Suprapubic skin (tissue), 4 donors: ENCODE data around the gene GJC2. TPM values are rescaled to one million over a fixed set of nuclear protein-coding genes. Genes with fewer than 3 reads are reported as not detected.

Experiments used
- DNase-seq, 2 donors: peaks; one replicate each; pipeline ENCODE4 v3.0.0-alpha.2; 2019; ENCODE audit warnings: low spot score in 2 of 2
- H3K27ac ChIP-seq: fragments of 200-600 bp; sonication (generic); one replicate; pipeline ENCODE4 v1.5.1; 2019
- H3K27me3 ChIP-seq: fragments of 200-600 bp; sonication (generic); one replicate; pipeline ENCODE4 v1.5.1; 2019
- H3K36me3 ChIP-seq: fragments of 200-600 bp; sonication (generic); one replicate; pipeline ENCODE4 v1.5.1; 2019
- H3K4me1 ChIP-seq: fragments of 200-600 bp; sonication (generic); one replicate; pipeline ENCODE4 v1.5.1; 2019
- H3K4me3 ChIP-seq: fragments of 200-600 bp; sonication (generic); one replicate; pipeline ENCODE4 v1.5.1; 2019; ENCODE audit warnings: mild to moderate bottlenecking
- H3K9me3 ChIP-seq: fragments of 200-600 bp; sonication (generic); one replicate; pipeline ENCODE4 v1.5.1; 2019
- CTCF ChIP-seq, 2 donors: fragments of 200-600 bp in 1 of 2; fragments of 450-650 bp in 1 of 2; sonication (generic) in 1 of 2; IDR thresholded peaks; one replicate each; pipeline ENCODE4 v1.5.1; 2016 to 2019; ENCODE audit warnings: antibody characterized with exemption in 2 of 2, mild to moderate bottlenecking in 1 of 2, moderate library complexity in 1 of 2
- EP300 ChIP-seq: sonication (generic); formaldehyde crosslinking; IDR thresholded peaks from one replicate; pipeline ENCODE4 v1.6.1; 2017; ENCODE audit warnings: antibody characterized with exemption
- POLR2A ChIP-seq, 2 donors: fragments of 450-650 bp; IDR thresholded peaks; one replicate each; pipeline ENCODE4 v1.6.1; 2017; ENCODE audit warnings: antibody characterized with exemption in 2 of 2, mild to moderate bottlenecking in 2 of 2, moderate library complexity in 2 of 2
- POLR2AphosphoS5 ChIP-seq, 3 donors: sonication (generic); formaldehyde crosslinking; IDR thresholded peaks; one replicate each; pipeline ENCODE4 v1.6.1; 2017; ENCODE audit warnings: antibody characterized with exemption in 3 of 3
- WGBS: methylation state at CpG from one replicate; pipeline ENCODE4 v1.1.5; 2018; 5-methylcytosine and 5-hydroxymethylcytosine counted together
- total RNA-seq, 4 donors: library from RNA; depleted of rRNA; stranded (reverse); fragments of >200 nt; gene quantifications; one replicate each; pipeline ENCODE4 v1.1.0, GENCODE V29; 2016

The GJC2 gene
- total RNA-seq, 4 donors from 2014 or later, result 2.5 to 3.6 (median 3.0) TPM

- H3K9me3 ChIP-seq, result no peaks in the 10 kb centered on the region
- peaks cover 51% of the 10 kb centered on the region for H3K4me1 ChIP-seq
- peak overlapping the region; percentile 100 for H3K27ac ChIP-seq
- no peaks in the 10 kb centered on the region for H3K27me3 ChIP-seq
- peak in 1 of 2 donors; percentile 91 for DNase-seq
- TF ChIP-seq POLR2AphosphoS5 (IDR thresholded peaks at IDR 0.05) (no peak), CTCF (IDR thresholded peaks at IDR 0.05) (peak in 1 of 2 donors; percentile 22), POLR2A (IDR thresholded peaks at IDR 0.05) (peak in 1 of 2 donors; percentile 16), EP300 (no peak)
- H3K36me3 ChIP-seq, result no peaks in the 10 kb centered on the region
- WGBS, result 27% methylated on average over 19 of the region's 26 CpGs
- H3K4me3 ChIP-seq, result peak overlapping the region; percentile 82
Measured at GRCh38 chr1:228166170-228166936, 16.6 kb downstream of the GJC2 start.

- H3K9me3 ChIP-seq, result no peaks in the 10 kb centered on the region
- no peak overlapping the region for H3K27ac ChIP-seq
- H3K27me3 ChIP-seq, result no peaks in the 10 kb centered on the region
- WGBS, result 85% methylated on average over 12 of the region's 12 CpGs
- peaks cover 29% of the 10 kb centered on the region for H3K4me1 ChIP-seq
- DNase-seq, result no peak
- TF ChIP-seq POLR2AphosphoS5 (IDR thresholded peaks at IDR 0.05) (no peak), POLR2A (IDR thresholded peaks at IDR 0.05) (no peak), CTCF (IDR thresholded peaks at IDR 0.05) (no peak), EP300 (no peak)
- H3K4me3 ChIP-seq, result no peak overlapping the region
- H3K36me3 ChIP-seq, result no peaks in the 10 kb centered on the region
Measured at GRCh38 chr1:228168563-228169270, 19.0 kb downstream of the GJC2 start.

DNA sequence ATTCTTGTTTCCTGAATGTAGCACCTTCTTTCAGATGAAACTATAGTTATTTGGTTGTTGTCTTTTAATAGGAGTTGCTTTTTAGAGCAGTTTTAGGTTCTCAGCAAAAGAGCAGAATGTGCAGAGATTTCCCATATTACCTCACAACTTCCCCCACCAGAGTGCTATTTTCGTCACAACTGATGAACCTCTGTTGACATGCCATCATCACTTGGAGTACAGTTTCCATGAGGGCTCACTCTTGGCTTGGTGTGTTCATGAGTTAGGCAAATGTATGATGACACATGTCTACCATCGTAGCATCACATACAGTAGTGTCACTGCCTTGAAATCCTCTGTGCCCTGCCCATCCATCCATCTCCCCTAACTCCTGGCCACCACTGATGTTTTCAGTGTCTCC, 19.6 kb downstream of the GJC2 start:
- DNase-seq, result no peak
- H3K36me3 ChIP-seq, result no peaks in the 10 kb centered on the region
- H3K4me1 ChIP-seq, result peaks cover 26% of the 10 kb centered on the region
- H3K27ac ChIP-seq, result no peak overlapping the region
- no peak overlapping the region for H3K4me3 ChIP-seq
- no peaks in the 10 kb centered on the region for H3K27me3 ChIP-seq
- TF ChIP-seq POLR2A (IDR thresholded peaks at IDR 0.05) (no peak), POLR2AphosphoS5 (IDR thresholded peaks at IDR 0.05) (no peak), CTCF (IDR thresholded peaks at IDR 0.05) (no peak), EP300 (no peak)
- H3K9me3 ChIP-seq, result no peaks in the 10 kb centered on the region
- WGBS, result 92% methylated on average over 2 of the region's 2 CpGs

- WGBS, result 84% methylated on average over 7 of the region's 7 CpGs
- Histone ChIP-seq H3K9me3 (no peaks in the 10 kb centered on the region), H3K4me3 (no peak overlapping the region), H3K4me1 (peaks cover 26% of the 10 kb centered on the region), H3K27ac (no peak overlapping the region), H3K36me3 (peaks cover 6% of the 10 kb centered on the region), H3K27me3 (no peaks in the 10 kb centered on the region)
- DNase-seq, result no peak
- TF ChIP-seq POLR2AphosphoS5 (IDR thresholded peaks at IDR 0.05), result no peak
- no peak for TF ChIP-seq CTCF (IDR thresholded peaks at IDR 0.05)
- TF ChIP-seq EP300, result no peak
- no peak for TF ChIP-seq POLR2A (IDR thresholded peaks at IDR 0.05)
Measured at GRCh38 chr1:228170666-228171065, 20.9 kb downstream of the GJC2 start.

GRCh38 chr1:228171221-228171891, 21.6 kb downstream of the GJC2 start:
- Histone ChIP-seq H3K9me3 (no peaks in the 10 kb centered on the region), H3K4me3 (no peak overlapping the region), H3K27me3 (no peaks in the 10 kb centered on the region), H3K27ac (no peak overlapping the region), H3K4me1 (peaks cover 22% of the 10 kb centered on the region), H3K36me3 (peaks cover 7% of the 10 kb centered on the region)
- 73% methylated on average over 6 of the region's 10 CpGs for WGBS
- DNase-seq, result no peak
- no peak for TF ChIP-seq EP300
- TF ChIP-seq POLR2AphosphoS5 (IDR thresholded peaks at IDR 0.05), result no peak
- no peak for TF ChIP-seq CTCF (IDR thresholded peaks at IDR 0.05)
- TF ChIP-seq POLR2A (IDR thresholded peaks at IDR 0.05), result no peak
